HepG2 (cell line): ENCODE results near the gene CABLES1. TPM values are rescaled to one million over a fixed set of nuclear protein-coding genes. Genes with fewer than 3 reads are reported as not detected.

Source experiments
- ASH2L ChIP-seq: fragments of 300-600, 200-600 bp; sonication (generic); IDR thresholded peaks from 2 replicates; pipeline ENCODE4 v1.7.0; 2017; ENCODE audit warnings: low read depth, mild to moderate bottlenecking, moderate library complexity, mixed read lengths, low read length; ENCODE audit not compliant: insufficient read length
- CREM ChIP-seq, 2 experiments: sonication (generic) in 1 of 2; formaldehyde crosslinking in 1 of 2; IDR thresholded peaks; 2 replicates each; pipeline versions ENCODE4 v1.4.0 to v1.6.1; 2016 to 2020; ENCODE audit warnings: antibody characterized with exemption in 1 of 2, mild to moderate bottlenecking in 1 of 2, missing genetic modification reagents in 1 of 2
- NAIF1 ChIP-seq: sonication (generic); formaldehyde crosslinking; IDR thresholded peaks from 2 replicates; pipeline ENCODE4 v1.5.0; 2020; ENCODE audit warnings: mild to moderate bottlenecking, missing genetic modification reagents, borderline replicate concordance
- NFKBIZ ChIP-seq: IDR thresholded peaks from 2 replicates; pipeline ENCODE4 v1.6.1; 2018; ENCODE audit warnings: missing genetic modification reagents, missing compliant biosample characterization
- RXRB ChIP-seq: IDR thresholded peaks from 2 replicates; pipeline ENCODE4 v1.6.1; 2016; ENCODE audit warnings: borderline replicate concordance, missing genetic modification reagents, missing compliant biosample characterization
- ZNF292 ChIP-seq: sonication (generic); formaldehyde crosslinking; IDR thresholded peaks from 2 replicates; pipeline ENCODE4 v1.8.1; 2022; ENCODE audit warnings: mild to moderate bottlenecking, low read depth, missing genetic modification reagents, borderline replicate concordance
- ZNF7 ChIP-seq: IDR thresholded peaks from 2 replicates; pipeline ENCODE4 v1.6.1; 2016; ENCODE audit warnings: missing biosample characterization, missing genetic modification reagents
- ZNF883 ChIP-seq: sonication (generic); formaldehyde crosslinking; IDR thresholded peaks from 2 replicates; pipeline ENCODE4 v1.5.1; 2020; ENCODE audit warnings: mild to moderate bottlenecking, missing genetic modification reagents; ENCODE audit errors: not compliant biosample characterization
- polyA plus RNA-seq, 8 experiments: library from polyadenylated mRNA; depleted of rRNA in 3 of 8; stranded (reverse) in 7 of 8; unstranded in 1 of 8; fragments of >200 nt; fragmentation: Illumina TruSeq in 4 of 8; extraction: Trizol in 4 of 8; gene quantifications; 2 replicates each; pipeline versions ENCODE4 v1.2.1 to v1.2.3, GENCODE V29; 2011 to 2016; ENCODE audit warnings: low read depth in 4 of 8, missing spikeins in 1 of 8, mixed read lengths in 1 of 8; ENCODE audit not compliant: insufficient read depth in 1 of 8
- total RNA-seq, 5 experiments: library from RNA; depleted of rRNA; stranded (reverse); fragments of >200 nt; fragmentation: Illumina TruSeq; extraction: Trizol; gene quantifications; 2 replicates each; pipeline ENCODE4 v1.2.3, GENCODE V29; 2016; ENCODE audit warnings: low read depth in 1 of 5
- TF ChIP-seq, protein P1 (sequence below): sonication (generic); formaldehyde crosslinking; IDR thresholded peaks from 2 replicates; pipeline ENCODE4 v1.9.0; 2021; ENCODE audit warnings: missing genetic modification reagents, borderline replicate concordance
- TF ChIP-seq, protein P2 (sequence below): sonication (generic); formaldehyde crosslinking; IDR thresholded peaks from 2 replicates; pipeline ENCODE4 v1.5.0; 2020; ENCODE audit warnings: mild to moderate bottlenecking, missing genetic modification reagents
- TF ChIP-seq, protein P3 (sequence below): sonication (generic); formaldehyde crosslinking; IDR thresholded peaks from 2 replicates; pipeline ENCODE4 v1.5.0; 2020; ENCODE audit warnings: mild to moderate bottlenecking, missing genetic modification reagents, moderate library complexity
- TF ChIP-seq, protein P4 (sequence below): sonication (generic); formaldehyde crosslinking; conservative IDR thresholded peaks from 2 replicates; pipeline ENCODE4 v1.4.0; 2020; ENCODE audit warnings: mild to moderate bottlenecking, missing genetic modification reagents, moderate library complexity
- TF ChIP-seq, protein P5 (sequence below): sonication (generic); formaldehyde crosslinking; IDR thresholded peaks from 2 replicates; pipeline ENCODE4 v1.9.0; 2022; ENCODE audit warnings: low read depth, missing genetic modification reagents
- TF ChIP-seq, protein P6 (sequence below): IDR thresholded peaks from 2 replicates; pipeline ENCODE4 v1.6.1; 2016; ENCODE audit warnings: missing compliant biosample characterization, missing genetic modification reagents, borderline replicate concordance

The CABLES1 gene
- total and polyA plus RNA-seq, 2 of the 13 experiments (the other 11 are each of a cell fraction or from before 2014, with no cell fraction given) = 14.7 to 25.8 TPM

DNA sequence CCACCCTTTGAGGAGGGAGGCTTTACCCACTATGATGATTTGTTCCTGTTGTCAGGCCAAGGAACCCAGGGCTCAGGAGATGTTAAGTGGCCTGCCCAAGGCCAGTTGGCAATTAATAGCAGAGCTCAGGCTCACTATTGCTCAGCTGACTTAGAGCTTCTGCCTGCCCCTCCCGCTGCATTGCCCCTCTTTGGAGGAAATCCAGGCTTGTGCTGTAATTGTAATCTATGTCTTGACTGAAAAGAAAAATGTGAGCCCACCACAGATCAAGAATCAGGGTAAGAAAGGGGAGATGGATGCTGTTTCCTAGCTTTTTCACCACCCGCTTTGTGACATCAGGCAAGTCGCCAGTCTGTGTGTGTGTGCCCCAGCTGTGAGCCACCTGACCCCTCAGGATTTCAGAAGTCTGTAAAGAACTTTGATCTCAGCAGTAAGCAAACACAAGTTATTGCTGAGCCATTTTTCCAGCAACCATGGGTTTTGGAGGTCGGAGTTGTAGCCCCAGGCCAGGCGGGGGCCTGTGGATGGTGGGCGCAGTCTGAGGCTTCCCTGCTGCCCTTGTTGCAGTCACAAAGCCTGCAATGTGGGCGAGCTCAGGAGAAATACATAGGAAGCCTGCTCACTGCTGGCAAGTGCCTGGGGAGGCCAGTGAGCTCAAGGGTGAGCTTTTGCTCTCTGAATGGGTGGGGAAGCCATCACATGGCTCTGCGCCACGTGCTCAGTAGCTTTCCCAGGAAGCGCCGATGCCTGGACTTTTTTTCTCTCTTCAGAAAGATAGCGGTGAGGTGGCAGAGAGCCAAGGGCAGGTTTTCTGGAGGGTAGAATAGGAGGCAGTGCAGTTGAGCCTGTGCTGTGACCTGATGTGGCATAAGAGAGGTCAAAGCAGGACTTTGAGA lies 6.1 kb downstream of the CABLES1 start (continued):
- TF ChIP-seq, protein P1, sequence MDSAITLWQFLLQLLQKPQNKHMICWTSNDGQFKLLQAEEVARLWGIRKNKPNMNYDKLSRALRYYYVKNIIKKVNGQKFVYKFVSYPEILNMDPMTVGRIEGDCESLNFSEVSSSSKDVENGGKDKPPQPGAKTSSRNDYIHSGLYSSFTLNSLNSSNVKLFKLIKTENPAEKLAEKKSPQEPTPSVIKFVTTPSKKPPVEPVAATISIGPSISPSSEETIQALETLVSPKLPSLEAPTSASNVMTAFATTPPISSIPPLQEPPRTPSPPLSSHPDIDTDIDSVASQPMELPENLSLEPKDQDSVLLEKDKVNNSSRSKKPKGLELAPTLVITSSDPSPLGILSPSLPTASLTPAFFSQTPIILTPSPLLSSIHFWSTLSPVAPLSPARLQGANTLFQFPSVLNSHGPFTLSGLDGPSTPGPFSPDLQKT = no peak
- TF ChIP-seq NFKBIZ (CRISPR knock-in tag) (0 out of 2 replicates have a peak, but pooled peaks have one; percentile 88), ZNF883 (CRISPR knock-in tag) (peak; percentile 84), CREM (IDR thresholded peaks at IDR 0.05) (peak; percentile 66; the same call in 1 of the 2 replicates), CREM (CRISPR knock-in tag; IDR thresholded peaks at IDR 0.05) (no peak), NAIF1 (no peak), ASH2L (peak; percentile 99), ZNF7 (no peak), RXRB (CRISPR knock-in tag) (peak; percentile 87), ZNF292 (peak; percentile 92; the same call in 1 of the 2 replicates)
- TF ChIP-seq, protein P2, sequence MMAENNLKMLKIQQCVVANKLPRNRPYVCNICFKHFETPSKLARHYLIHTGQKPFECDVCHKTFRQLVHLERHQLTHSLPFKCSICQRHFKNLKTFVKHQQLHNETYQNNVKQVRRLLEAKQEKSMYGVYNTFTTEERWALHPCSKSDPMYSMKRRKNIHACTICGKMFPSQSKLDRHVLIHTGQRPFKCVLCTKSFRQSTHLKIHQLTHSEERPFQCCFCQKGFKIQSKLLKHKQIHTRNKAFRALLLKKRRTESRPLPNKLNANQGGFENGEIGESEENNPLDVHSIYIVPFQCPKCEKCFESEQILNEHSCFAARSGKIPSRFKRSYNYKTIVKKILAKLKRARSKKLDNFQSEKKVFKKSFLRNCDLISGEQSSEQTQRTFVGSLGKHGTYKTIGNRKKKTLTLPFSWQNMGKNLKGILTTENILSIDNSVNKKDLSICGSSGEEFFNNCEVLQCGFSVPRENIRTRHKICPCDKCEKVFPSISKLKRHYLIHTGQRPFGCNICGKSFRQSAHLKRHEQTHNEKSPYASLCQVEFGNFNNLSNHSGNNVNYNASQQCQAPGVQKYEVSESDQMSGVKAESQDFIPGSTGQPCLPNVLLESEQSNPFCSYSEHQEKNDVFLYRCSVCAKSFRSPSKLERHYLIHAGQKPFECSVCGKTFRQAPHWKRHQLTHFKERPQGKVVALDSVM (CRISPR knock-in tag) = peak; percentile 51; the same call in 1 of the 2 replicates
- TF ChIP-seq, protein P3, sequence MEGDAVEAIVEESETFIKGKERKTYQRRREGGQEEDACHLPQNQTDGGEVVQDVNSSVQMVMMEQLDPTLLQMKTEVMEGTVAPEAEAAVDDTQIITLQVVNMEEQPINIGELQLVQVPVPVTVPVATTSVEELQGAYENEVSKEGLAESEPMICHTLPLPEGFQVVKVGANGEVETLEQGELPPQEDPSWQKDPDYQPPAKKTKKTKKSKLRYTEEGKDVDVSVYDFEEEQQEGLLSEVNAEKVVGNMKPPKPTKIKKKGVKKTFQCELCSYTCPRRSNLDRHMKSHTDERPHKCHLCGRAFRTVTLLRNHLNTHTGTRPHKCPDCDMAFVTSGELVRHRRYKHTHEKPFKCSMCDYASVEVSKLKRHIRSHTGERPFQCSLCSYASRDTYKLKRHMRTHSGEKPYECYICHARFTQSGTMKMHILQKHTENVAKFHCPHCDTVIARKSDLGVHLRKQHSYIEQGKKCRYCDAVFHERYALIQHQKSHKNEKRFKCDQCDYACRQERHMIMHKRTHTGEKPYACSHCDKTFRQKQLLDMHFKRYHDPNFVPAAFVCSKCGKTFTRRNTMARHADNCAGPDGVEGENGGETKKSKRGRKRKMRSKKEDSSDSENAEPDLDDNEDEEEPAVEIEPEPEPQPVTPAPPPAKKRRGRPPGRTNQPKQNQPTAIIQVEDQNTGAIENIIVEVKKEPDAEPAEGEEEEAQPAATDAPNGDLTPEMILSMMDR (CRISPR knock-in tag) = no peak; the same call in 1 of the 2 replicates
- TF ChIP-seq, protein P4, sequence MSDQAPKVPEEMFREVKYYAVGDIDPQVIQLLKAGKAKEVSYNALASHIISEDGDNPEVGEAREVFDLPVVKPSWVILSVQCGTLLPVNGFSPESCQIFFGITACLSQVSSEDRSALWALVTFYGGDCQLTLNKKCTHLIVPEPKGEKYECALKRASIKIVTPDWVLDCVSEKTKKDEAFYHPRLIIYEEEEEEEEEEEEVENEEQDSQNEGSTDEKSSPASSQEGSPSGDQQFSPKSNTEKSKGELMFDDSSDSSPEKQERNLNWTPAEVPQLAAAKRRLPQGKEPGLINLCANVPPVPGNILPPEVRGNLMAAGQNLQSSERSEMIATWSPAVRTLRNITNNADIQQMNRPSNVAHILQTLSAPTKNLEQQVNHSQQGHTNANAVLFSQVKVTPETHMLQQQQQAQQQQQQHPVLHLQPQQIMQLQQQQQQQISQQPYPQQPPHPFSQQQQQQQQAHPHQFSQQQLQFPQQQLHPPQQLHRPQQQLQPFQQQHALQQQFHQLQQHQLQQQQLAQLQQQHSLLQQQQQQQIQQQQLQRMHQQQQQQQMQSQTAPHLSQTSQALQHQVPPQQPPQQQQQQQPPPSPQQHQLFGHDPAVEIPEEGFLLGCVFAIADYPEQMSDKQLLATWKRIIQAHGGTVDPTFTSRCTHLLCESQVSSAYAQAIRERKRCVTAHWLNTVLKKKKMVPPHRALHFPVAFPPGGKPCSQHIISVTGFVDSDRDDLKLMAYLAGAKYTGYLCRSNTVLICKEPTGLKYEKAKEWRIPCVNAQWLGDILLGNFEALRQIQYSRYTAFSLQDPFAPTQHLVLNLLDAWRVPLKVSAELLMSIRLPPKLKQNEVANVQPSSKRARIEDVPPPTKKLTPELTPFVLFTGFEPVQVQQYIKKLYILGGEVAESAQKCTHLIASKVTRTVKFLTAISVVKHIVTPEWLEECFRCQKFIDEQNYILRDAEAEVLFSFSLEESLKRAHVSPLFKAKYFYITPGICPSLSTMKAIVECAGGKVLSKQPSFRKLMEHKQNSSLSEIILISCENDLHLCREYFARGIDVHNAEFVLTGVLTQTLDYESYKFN = peak; percentile 94
- TF ChIP-seq, protein P5, sequence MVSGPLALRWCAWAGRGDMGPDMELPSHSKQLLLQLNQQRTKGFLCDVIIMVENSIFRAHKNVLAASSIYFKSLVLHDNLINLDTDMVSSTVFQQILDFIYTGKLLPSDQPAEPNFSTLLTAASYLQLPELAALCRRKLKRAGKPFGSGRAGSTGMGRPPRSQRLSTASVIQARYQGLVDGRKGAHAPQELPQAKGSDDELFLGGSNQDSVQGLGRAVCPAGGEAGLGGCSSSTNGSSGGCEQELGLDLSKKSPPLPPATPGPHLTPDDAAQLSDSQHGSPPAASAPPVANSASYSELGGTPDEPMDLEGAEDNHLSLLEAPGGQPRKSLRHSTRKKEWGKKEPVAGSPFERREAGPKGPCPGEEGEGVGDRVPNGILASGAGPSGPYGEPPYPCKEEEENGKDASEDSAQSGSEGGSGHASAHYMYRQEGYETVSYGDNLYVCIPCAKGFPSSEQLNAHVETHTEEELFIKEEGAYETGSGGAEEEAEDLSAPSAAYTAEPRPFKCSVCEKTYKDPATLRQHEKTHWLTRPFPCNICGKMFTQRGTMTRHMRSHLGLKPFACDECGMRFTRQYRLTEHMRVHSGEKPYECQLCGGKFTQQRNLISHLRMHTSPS (CRISPR knock-in tag) = peak; percentile 76
- TF ChIP-seq, protein P6, sequence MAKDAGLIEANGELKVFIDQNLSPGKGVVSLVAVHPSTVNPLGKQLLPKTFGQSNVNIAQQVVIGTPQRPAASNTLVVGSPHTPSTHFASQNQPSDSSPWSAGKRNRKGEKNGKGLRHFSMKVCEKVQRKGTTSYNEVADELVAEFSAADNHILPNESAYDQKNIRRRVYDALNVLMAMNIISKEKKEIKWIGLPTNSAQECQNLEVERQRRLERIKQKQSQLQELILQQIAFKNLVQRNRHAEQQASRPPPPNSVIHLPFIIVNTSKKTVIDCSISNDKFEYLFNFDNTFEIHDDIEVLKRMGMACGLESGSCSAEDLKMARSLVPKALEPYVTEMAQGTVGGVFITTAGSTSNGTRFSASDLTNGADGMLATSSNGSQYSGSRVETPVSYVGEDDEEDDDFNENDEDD (CRISPR knock-in tag) = peak; percentile 93
